ENCODE results near the gene GPS1. TPM values are rescaled to one million over a fixed set of nuclear protein-coding genes. Genes with fewer than 3 reads are reported as not detected.
"Not testable (repeated sequence)": the region's sequence is repeated elsewhere in the genome, so short reads cannot be mapped to it uniquely, and the experiment has no call there.

Gene GPS1
- total RNA-seq, 4 donors from 2014 or later: 72.4 to 113 (median 100) TPM

- H3K4me3 ChIP-seq: peak within 1 kb of the TSS; percentile 69
- H3K27ac ChIP-seq: peak within 1 kb of the TSS; percentile 94
- 0% methylated on average over 9 of the region's 92 CpGs for WGBS
- H3K4me1 ChIP-seq: peaks cover 28% of the 10 kb centered on the region
- peak; percentile 98 to 100 for DNase-seq (ENCODE audit: low spot score in 2 of 2)
- peak; percentile 54 to 83 for TF ChIP-seq CTCF (IDR thresholded peaks at IDR 0.05)
- no peak for TF ChIP-seq EP300 (IDR thresholded peaks at IDR 0.05)
- TF ChIP-seq POLR2AphosphoS5 (IDR thresholded peaks at IDR 0.05): peak in 2 of 3 donors; percentile 68 to 92
- peak; percentile 56 to 92 for TF ChIP-seq POLR2A (IDR thresholded peaks at IDR 0.05)
- H3K36me3 ChIP-seq: no peaks in the 10 kb centered on the region
- peaks cover 4% of the 10 kb centered on the region for H3K27me3 ChIP-seq
- H3K9me3 ChIP-seq: no peaks in the 10 kb centered on the region
Observed at GRCh38 chr17:82037092-82037888, 14.4 kb upstream of the GPS1 start, which contains the start of gene DCXR. Gene DCXR (minus strand): TSS chr17:82037697. CDS start chr17:82037682, 15 bp downstream.

GRCh38 chr17:82037889-82038195 is 13.9 kb upstream of the GPS1 start:
- DNase-seq (ENCODE audit: low spot score in 2 of 2): no peak
- H3K36me3 ChIP-seq: no peaks in the 10 kb centered on the region
- TF ChIP-seq CTCF (IDR thresholded peaks at IDR 0.05) (no peak), POLR2A (IDR thresholded peaks at IDR 0.05) (no peak), POLR2AphosphoS5 (IDR thresholded peaks at IDR 0.05) (no peak), EP300 (IDR thresholded peaks at IDR 0.05) (no peak)
- peaks cover 22% of the 10 kb centered on the region for H3K4me1 ChIP-seq
- peak overlapping the region; percentile 94 for H3K27ac ChIP-seq
- no peaks in the 10 kb centered on the region for H3K9me3 ChIP-seq
- H3K27me3 ChIP-seq: no peaks in the 10 kb centered on the region
- 4% methylated on average over 10 of the region's 10 CpGs for whole genome bisulfite sequencing
- H3K4me3 ChIP-seq: peak overlapping the region; percentile 69

- H3K27me3 ChIP-seq; DNase-seq (ENCODE audit: low spot score in 2 of 2); H3K27ac ChIP-seq; H3K9me3 ChIP-seq; H3K4me3 ChIP-seq; H3K36me3 ChIP-seq: not testable (repeated sequence)
- H3K4me1 ChIP-seq: peaks cover 22% of the 10 kb centered on the region
- WGBS: 67% methylated on average over 16 of the region's 16 CpGs
Observed at GRCh38 chr17:82038796-82039409, 12.8 kb upstream of the GPS1 start.

- DNase-seq (ENCODE audit: low spot score in 2 of 2): no peak
- Histone ChIP-seq H3K9me3 (no peaks in the 10 kb centered on the region), H3K4me3 (no peak overlapping the region), H3K27me3 (no peaks in the 10 kb centered on the region), H3K27ac (no peak overlapping the region), H3K36me3 (no peaks in the 10 kb centered on the region), H3K4me1 (peaks cover 22% of the 10 kb centered on the region)
- no peak for TF ChIP-seq CTCF (IDR thresholded peaks at IDR 0.05)
- WGBS: 93% methylated on average over 6 of the region's 8 CpGs
Observed at GRCh38 chr17:82039695-82040299, 11.9 kb upstream of the GPS1 start.

GRCh38 chr17:82041144-82041814 is 10.4 kb upstream of the GPS1 start:
- 81% methylated on average over 17 of the region's 17 CpGs for WGBS
- no peak for TF ChIP-seq POLR2A (IDR thresholded peaks at IDR 0.05)
- TF ChIP-seq CTCF (IDR thresholded peaks at IDR 0.05): no peak
- no peak for TF ChIP-seq POLR2AphosphoS5 (IDR thresholded peaks at IDR 0.05)
- no peak for TF ChIP-seq EP300 (IDR thresholded peaks at IDR 0.05)
- no peaks in the 10 kb centered on the region for H3K9me3 ChIP-seq
- H3K4me1 ChIP-seq: peaks cover 16% of the 10 kb centered on the region
- H3K27ac ChIP-seq: no peak overlapping the region
- H3K27me3 ChIP-seq: no peaks in the 10 kb centered on the region
- H3K4me3 ChIP-seq: no peak overlapping the region
- H3K36me3 ChIP-seq: no peaks in the 10 kb centered on the region
- no peak for DNase-seq (ENCODE audit: low spot score in 2 of 2)

All from suprapubic skin (tissue), 4 donors.